ENCODE data around the gene LRRC75B.

Gene LRRC75B

DNA sequence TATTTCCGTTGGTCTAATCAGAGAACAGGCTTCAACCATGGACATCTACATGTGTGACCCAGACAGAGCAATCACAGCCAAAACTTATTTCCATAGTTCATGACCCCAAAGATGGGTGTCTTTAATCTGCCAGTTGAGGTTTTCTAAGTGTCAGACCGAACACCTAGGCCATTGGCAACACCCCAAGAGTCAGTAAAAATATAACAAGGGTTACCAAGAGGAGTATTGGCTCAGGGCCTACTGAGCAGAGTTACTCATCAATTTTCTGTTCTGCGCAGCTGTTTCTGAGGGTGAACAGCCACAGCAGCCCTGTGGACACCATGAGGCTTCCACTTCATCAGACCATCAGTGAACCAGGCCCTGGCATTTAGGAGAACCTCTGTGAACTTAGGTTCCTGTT lies 56.8 kb downstream of the LRRC75B start (continued):
- TF ChIP-seq, protein P1, sequence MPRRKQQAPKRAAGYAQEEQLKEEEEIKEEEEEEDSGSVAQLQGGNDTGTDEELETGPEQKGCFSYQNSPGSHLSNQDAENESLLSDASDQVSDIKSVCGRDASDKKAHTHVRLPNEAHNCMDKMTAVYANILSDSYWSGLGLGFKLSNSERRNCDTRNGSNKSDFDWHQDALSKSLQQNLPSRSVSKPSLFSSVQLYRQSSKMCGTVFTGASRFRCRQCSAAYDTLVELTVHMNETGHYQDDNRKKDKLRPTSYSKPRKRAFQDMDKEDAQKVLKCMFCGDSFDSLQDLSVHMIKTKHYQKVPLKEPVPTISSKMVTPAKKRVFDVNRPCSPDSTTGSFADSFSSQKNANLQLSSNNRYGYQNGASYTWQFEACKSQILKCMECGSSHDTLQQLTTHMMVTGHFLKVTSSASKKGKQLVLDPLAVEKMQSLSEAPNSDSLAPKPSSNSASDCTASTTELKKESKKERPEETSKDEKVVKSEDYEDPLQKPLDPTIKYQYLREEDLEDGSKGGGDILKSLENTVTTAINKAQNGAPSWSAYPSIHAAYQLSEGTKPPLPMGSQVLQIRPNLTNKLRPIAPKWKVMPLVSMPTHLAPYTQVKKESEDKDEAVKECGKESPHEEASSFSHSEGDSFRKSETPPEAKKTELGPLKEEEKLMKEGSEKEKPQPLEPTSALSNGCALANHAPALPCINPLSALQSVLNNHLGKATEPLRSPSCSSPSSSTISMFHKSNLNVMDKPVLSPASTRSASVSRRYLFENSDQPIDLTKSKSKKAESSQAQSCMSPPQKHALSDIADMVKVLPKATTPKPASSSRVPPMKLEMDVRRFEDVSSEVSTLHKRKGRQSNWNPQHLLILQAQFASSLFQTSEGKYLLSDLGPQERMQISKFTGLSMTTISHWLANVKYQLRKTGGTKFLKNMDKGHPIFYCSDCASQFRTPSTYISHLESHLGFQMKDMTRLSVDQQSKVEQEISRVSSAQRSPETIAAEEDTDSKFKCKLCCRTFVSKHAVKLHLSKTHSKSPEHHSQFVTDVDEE (CRISPR knock-in tag; IDR thresholded peaks at IDR 0.05): no peak
- no peak for TF ChIP-seq ARNTL (CRISPR knock-in tag; IDR thresholded peaks at IDR 0.05; ENCODE audit: borderline replicate concordance, low read depth)
- no peak for TF ChIP-seq RARB (CRISPR knock-in tag; IDR thresholded peaks at IDR 0.05)
- TF ChIP-seq, protein P2, sequence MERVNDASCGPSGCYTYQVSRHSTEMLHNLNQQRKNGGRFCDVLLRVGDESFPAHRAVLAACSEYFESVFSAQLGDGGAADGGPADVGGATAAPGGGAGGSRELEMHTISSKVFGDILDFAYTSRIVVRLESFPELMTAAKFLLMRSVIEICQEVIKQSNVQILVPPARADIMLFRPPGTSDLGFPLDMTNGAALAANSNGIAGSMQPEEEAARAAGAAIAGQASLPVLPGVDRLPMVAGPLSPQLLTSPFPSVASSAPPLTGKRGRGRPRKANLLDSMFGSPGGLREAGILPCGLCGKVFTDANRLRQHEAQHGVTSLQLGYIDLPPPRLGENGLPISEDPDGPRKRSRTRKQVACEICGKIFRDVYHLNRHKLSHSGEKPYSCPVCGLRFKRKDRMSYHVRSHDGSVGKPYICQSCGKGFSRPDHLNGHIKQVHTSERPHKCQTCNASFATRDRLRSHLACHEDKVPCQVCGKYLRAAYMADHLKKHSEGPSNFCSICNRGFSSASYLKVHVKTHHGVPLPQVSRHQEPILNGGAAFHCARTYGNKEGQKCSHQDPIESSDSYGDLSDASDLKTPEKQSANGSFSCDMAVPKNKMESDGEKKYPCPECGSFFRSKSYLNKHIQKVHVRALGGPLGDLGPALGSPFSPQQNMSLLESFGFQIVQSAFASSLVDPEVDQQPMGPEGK (CRISPR knock-in tag; IDR thresholded peaks at IDR 0.05; ENCODE audit: borderline replicate concordance): no peak
- TF ChIP-seq ZNF70 (CRISPR knock-in tag; IDR thresholded peaks at IDR 0.05): no peak
- no peak for TF ChIP-seq SNAI2 (CRISPR knock-in tag; IDR thresholded peaks at IDR 0.05)

All from SK-N-SH treated with all-trans-retinoic acid at 6 μM for 48 hours (cell line).